HEK293 (cell line): Measurements from ENCODE around the gene FMN1.

ENCODE experiments used
- CTCF ChIA-PET: fragments of 350-600 bp; formaldehyde crosslinking; extraction: SDS; loops from one replicate; lab custom pipeline; 2021; ENCODE audit warnings: antibody characterized with exemption; lab: Yijun Ruan, JAX
- POLR2A ChIA-PET: fragments of 300-600 bp; formaldehyde crosslinking; extraction: SDS; loops from one replicate; lab custom pipeline; 2020; ENCODE audit warnings: antibody characterized with exemption, inconsistent platforms; lab: Yijun Ruan, JAX
- H3K27ac ChIP-seq: fragments of 200-500 bp; sonication (Bioruptor generic); 2 replicates; pipeline ENCODE4 v1.5.1; 2014; ENCODE audit warnings: low read depth, low read length, control low read depth, inconsistent platforms; ENCODE audit errors: extremely low read depth
- H3K36me3 ChIP-seq, 2 experiments: fragments of 200-500 bp in 1 of 2; sonication (Bioruptor generic) in 1 of 2; 1 replicate in 1 of 2; 2 replicates in 1 of 2; pipeline ENCODE4 v1.5.1; 2014 to 2017; ENCODE audit warnings: inconsistent platforms in 2 of 2, low read length in 2 of 2; ENCODE audit not compliant: control insufficient read depth in 2 of 2, insufficient read depth in 1 of 2
- H3K4me1 ChIP-seq: fragments of 200-500 bp; sonication (Bioruptor generic); 2 replicates; pipeline ENCODE4 v1.5.1; 2014; ENCODE audit warnings: mild to moderate bottlenecking, low read length, inconsistent platforms; ENCODE audit not compliant: control insufficient read depth, insufficient read depth
- H3K4me3 ChIP-seq: 2 replicates; pipeline ENCODE4 v1.5.1; 2011; ENCODE audit warnings: low read depth, mild to moderate bottlenecking, control low read depth, low read length, moderate library complexity
- H3K9me3 ChIP-seq: fragments of 200-500 bp; sonication (Bioruptor generic); 2 replicates; pipeline ENCODE4 v1.5.1; 2014; ENCODE audit warnings: low read depth, low read length, inconsistent platforms; ENCODE audit not compliant: control insufficient read depth, insufficient read depth
- HOXD13 ChIP-seq: sonication (generic); formaldehyde crosslinking; IDR thresholded peaks from 2 replicates; pipeline ENCODE4 v1.8.0; 2022; ENCODE audit warnings: missing genetic modification reagents, borderline replicate concordance
- KLF17 ChIP-seq: fragments of 450-650 bp; formaldehyde crosslinking; IDR thresholded peaks from 2 replicates; pipeline ENCODE4 v1.5.1; 2016; ENCODE audit warnings: missing biosample characterization, missing genetic modification characterization
- OVOL3 ChIP-seq: fragments of 450-650 bp; formaldehyde crosslinking; IDR thresholded peaks from 2 replicates; pipeline ENCODE4 v1.5.1; 2016; ENCODE audit warnings: missing biosample characterization, missing genetic modification characterization
- ZFP69B ChIP-seq: fragments of 450-650 bp; formaldehyde crosslinking; IDR thresholded peaks from 2 replicates; pipeline ENCODE4 v1.5.1; 2016; ENCODE audit warnings: missing biosample characterization, missing genetic modification characterization
- ZNF155 ChIP-seq: fragments of 450-650 bp; formaldehyde crosslinking; IDR thresholded peaks from 2 replicates; pipeline ENCODE4 v1.5.1; 2016; ENCODE audit warnings: missing biosample characterization, missing genetic modification characterization
- ZNF239 ChIP-seq: fragments of 450-650 bp; formaldehyde crosslinking; IDR thresholded peaks from 2 replicates; pipeline ENCODE4 v1.5.1; 2016; ENCODE audit warnings: missing biosample characterization, missing genetic modification characterization
- ZNF292 ChIP-seq: fragments of 450-650 bp; formaldehyde crosslinking; IDR thresholded peaks from 2 replicates; pipeline ENCODE4 v1.5.1; 2016; ENCODE audit warnings: low read depth, missing biosample characterization, missing genetic modification characterization, borderline replicate concordance
- ZNF335 ChIP-seq: fragments of 450-650 bp; formaldehyde crosslinking; conservative IDR thresholded peaks from 2 replicates; pipeline ENCODE4 v1.5.1; 2016; ENCODE audit warnings: missing biosample characterization, missing genetic modification characterization
- ZNF426 ChIP-seq: fragments of 450-650 bp; formaldehyde crosslinking; IDR thresholded peaks from 2 replicates; pipeline ENCODE4 v1.5.1; 2017; ENCODE audit warnings: missing biosample characterization, missing genetic modification characterization, mild to moderate bottlenecking, inconsistent platforms, moderate library complexity
- ZNF449 ChIP-seq: fragments of 450-650 bp; formaldehyde crosslinking; IDR thresholded peaks from 2 replicates; pipeline ENCODE4 v1.5.1; 2017; ENCODE audit warnings: missing biosample characterization, mild to moderate bottlenecking, missing genetic modification characterization, moderate library complexity
- ZNF473 ChIP-seq: fragments of 450-650 bp; formaldehyde crosslinking; IDR thresholded peaks from 2 replicates; pipeline ENCODE4 v1.5.1; 2017; ENCODE audit warnings: missing biosample characterization, missing genetic modification characterization
- ZNF544 ChIP-seq: fragments of 450-650 bp; formaldehyde crosslinking; IDR thresholded peaks from 2 replicates; pipeline ENCODE4 v1.5.0; 2017; ENCODE audit warnings: missing biosample characterization, missing genetic modification characterization
- ZNF558 ChIP-seq: fragments of 450-650 bp; formaldehyde crosslinking; IDR thresholded peaks from 2 replicates; pipeline ENCODE4 v1.5.1; 2016; ENCODE audit warnings: missing biosample characterization, missing genetic modification characterization
- ZNF600 ChIP-seq: fragments of 450-650 bp; formaldehyde crosslinking; IDR thresholded peaks from 2 replicates; pipeline ENCODE4 v1.5.1; 2016; ENCODE audit warnings: missing biosample characterization, missing genetic modification characterization
- ZNF626 ChIP-seq: fragments of 450-650 bp; sonication (Bioruptor Pico); formaldehyde crosslinking; IDR thresholded peaks from 2 replicates; pipeline ENCODE4 v1.5.1; 2018; ENCODE audit warnings: missing biosample characterization, missing genetic modification characterization, inconsistent platforms
- ZNF654 ChIP-seq: fragments of 450-650 bp; formaldehyde crosslinking; IDR thresholded peaks from 2 replicates; pipeline ENCODE4 v1.5.1; 2016; ENCODE audit warnings: low read depth, missing biosample characterization, missing genetic modification characterization
- ZNF76 ChIP-seq: fragments of 450-650 bp; formaldehyde crosslinking; IDR thresholded peaks from 2 replicates; pipeline ENCODE4; 2016; ENCODE audit warnings: low read depth, missing biosample characterization, missing genetic modification characterization, borderline replicate concordance
- ZNF776 ChIP-seq: fragments of 450-650 bp; formaldehyde crosslinking; IDR thresholded peaks from 2 replicates; pipeline ENCODE4 v1.5.0; 2017; ENCODE audit warnings: missing biosample characterization, missing genetic modification characterization, borderline replicate concordance
- ZNF791 ChIP-seq: fragments of 450-650 bp; formaldehyde crosslinking; IDR thresholded peaks from 2 replicates; pipeline ENCODE4 v1.5.1; 2016; ENCODE audit warnings: missing biosample characterization, missing genetic modification characterization
- ZNF830 ChIP-seq: fragments of 450-650 bp; IDR thresholded peaks from 2 replicates; pipeline ENCODE4 v1.5.0; 2018; ENCODE audit warnings: missing biosample characterization, missing genetic modification characterization, low read depth, mild to moderate bottlenecking, moderate library complexity
- ZXDB ChIP-seq: fragments of 450-650 bp; formaldehyde crosslinking; IDR thresholded peaks from 2 replicates; pipeline ENCODE4 v1.5.1; 2016; ENCODE audit warnings: missing biosample characterization, missing genetic modification characterization
- TF ChIP-seq, protein P1 (sequence below): fragments of 450-650 bp; formaldehyde crosslinking; IDR thresholded peaks from 2 replicates; pipeline ENCODE4 v1.5.1; 2016; ENCODE audit warnings: missing biosample characterization, missing genetic modification characterization
- TF ChIP-seq, protein P2 (sequence below): fragments of 450-650 bp; formaldehyde crosslinking; IDR thresholded peaks from 2 replicates; pipeline ENCODE4 v1.5.1; 2016; ENCODE audit warnings: missing biosample characterization, missing genetic modification characterization
- TF ChIP-seq, protein P3 (sequence below): fragments of 450-650 bp; formaldehyde crosslinking; IDR thresholded peaks from 2 replicates; pipeline ENCODE4; 2016; ENCODE audit warnings: missing biosample characterization, missing genetic modification characterization
- TF ChIP-seq, protein P4 (sequence below): fragments of 450-650 bp; formaldehyde crosslinking; IDR thresholded peaks from 2 replicates; pipeline ENCODE4 v1.5.1; 2017; ENCODE audit warnings: missing biosample characterization, missing genetic modification characterization

The FMN1 gene

GRCh38 chr15:33145447-33145846 lies 49.1 kb downstream of the FMN1 start (continued):
- TF ChIP-seq ZNF76 (tag by site-specific recombination) (no peak), ZNF292 (tag by site-specific recombination) (no peak), ZNF626 (tag by site-specific recombination) (no peak), ZXDB (tag by site-specific recombination) (no peak), ZNF791 (no peak), ZNF654 (tag by site-specific recombination) (no peak)
- TF ChIP-seq, protein P1, sequence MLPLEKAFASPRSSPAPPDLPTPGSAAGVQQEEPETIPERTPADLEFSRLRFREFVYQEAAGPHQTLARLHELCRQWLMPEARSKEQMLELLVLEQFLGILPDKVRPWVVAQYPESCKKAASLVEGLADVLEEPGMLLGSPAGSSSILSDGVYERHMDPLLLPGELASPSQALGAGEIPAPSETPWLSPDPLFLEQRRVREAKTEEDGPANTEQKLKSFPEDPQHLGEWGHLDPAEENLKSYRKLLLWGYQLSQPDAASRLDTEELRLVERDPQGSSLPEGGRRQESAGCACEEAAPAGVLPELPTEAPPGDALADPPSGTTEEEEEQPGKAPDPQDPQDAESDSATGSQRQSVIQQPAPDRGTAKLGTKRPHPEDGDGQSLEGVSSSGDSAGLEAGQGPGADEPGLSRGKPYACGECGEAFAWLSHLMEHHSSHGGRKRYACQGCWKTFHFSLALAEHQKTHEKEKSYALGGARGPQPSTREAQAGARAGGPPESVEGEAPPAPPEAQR, result no peak

GRCh38 chr15:33142708-33143107 lies 51.8 kb downstream of the FMN1 start:
- no peaks in the 10 kb centered on the region for H3K36me3 ChIP-seq
- H3K27ac ChIP-seq, result no peak overlapping the region
- H3K4me3 ChIP-seq, result no peak overlapping the region
- H3K4me1 ChIP-seq, result no peaks in the 10 kb centered on the region
- no peaks in the 10 kb centered on the region for H3K9me3 ChIP-seq
- ChIA-PET CTCF (interaction anchor here (0.6 to 1.5 kb wide), 2 partner anchors 10 to 487 kb away, joined by 3 to 5 read pairs; no protein-coding TSS in a partner anchor), POLR2A (no interaction called here)
- TF ChIP-seq ZNF544 (tag by site-specific recombination) (no peak), ZFP69B (tag by site-specific recombination) (no peak), ZNF830 (tag by site-specific recombination) (no peak), ZNF155 (tag by site-specific recombination) (no peak), ZNF776 (tag by site-specific recombination) (no peak), ZNF239 (tag by site-specific recombination) (no peak), KLF17 (tag by site-specific recombination) (no peak), ZNF600 (tag by site-specific recombination) (no peak), ZNF473 (tag by site-specific recombination) (no peak), ZNF558 (tag by site-specific recombination) (no peak), ZNF449 (tag by site-specific recombination) (no peak), ZNF426 (tag by site-specific recombination) (no peak), HOXD13 (CRISPR knock-in tag) (no peak), ZNF335 (tag by site-specific recombination) (no peak), OVOL3 (tag by site-specific recombination) (no peak)
- TF ChIP-seq, protein P2, sequence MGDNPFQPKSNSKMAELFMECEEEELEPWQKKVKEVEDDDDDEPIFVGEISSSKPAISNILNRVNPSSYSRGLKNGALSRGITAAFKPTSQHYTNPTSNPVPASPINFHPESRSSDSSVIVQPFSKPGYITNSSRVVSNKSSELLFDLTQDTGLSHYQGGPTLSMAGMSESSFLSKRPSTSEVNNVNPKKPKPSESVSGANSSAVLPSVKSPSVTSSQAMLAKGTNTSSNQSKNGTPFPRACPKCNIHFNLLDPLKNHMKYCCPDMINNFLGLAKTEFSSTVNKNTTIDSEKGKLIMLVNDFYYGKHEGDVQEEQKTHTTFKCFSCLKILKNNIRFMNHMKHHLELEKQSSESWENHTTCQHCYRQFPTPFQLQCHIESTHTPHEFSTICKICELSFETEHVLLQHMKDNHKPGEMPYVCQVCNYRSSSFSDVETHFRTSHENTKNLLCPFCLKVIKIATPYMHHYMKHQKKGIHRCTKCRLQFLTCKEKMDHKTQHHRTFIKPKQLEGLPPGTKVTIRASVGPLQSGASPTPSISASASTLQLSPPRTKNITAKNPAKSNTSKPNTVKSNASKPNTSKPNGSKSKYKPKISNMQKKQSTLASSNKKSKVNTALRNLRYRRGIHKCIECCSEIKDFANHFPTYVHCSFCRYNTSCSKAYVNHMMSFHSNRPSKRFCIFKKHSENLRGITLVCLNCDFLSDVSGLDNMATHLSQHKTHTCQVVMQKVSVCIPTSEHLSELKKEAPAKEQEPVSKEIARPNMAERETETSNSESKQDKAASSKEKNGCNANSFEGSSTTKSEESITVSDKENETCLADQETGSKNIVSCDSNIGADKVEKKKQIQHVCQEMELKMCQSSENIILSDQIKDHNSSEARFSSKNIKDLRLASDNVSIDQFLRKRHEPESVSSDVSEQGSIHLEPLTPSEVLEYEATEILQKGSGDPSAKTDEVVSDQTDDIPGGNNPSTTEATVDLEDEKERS (tag by site-specific recombination), result no peak
- TF ChIP-seq, protein P3, sequence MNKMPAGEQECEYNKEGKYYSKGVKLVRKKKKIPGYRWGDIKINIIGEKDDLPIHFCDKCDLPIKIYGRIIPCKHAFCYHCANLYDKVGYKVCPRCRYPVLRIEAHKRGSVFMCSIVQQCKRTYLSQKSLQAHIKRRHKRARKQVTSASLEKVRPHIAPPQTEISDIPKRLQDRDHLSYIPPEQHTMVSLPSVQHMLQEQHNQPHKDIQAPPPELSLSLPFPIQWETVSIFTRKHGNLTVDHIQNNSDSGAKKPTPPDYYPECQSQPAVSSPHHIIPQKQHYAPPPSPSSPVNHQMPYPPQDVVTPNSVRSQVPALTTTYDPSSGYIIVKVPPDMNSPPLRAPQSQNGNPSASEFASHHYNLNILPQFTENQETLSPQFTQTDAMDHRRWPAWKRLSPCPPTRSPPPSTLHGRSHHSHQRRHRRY (tag by site-specific recombination), result no peak
- TF ChIP-seq, protein P4, sequence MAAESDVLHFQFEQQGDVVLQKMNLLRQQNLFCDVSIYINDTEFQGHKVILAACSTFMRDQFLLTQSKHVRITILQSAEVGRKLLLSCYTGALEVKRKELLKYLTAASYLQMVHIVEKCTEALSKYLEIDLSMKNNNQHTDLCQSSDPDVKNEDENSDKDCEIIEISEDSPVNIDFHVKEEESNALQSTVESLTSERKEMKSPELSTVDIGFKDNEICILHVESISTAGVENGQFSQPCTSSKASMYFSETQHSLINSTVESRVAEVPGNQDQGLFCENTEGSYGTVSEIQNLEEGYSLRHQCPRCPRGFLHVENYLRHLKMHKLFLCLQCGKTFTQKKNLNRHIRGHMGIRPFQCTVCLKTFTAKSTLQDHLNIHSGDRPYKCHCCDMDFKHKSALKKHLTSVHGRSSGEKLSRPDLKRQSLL (tag by site-specific recombination), result no peak
